Left lung (tissue), 10 donors: ENCODE results near the gene TSSK6. TPM values are rescaled to one million over a fixed set of nuclear protein-coding genes. Genes with fewer than 3 reads are reported as not detected.

Source experiments
- ATAC-seq: fragments of 200-7000 bp; cut with Tn5 transposase; one replicate; pipeline ENCODE4 v1.9.1; 2020; ENCODE audit warnings: moderate library complexity
- DNase-seq, 4 donors: peaks; one replicate each; pipeline ENCODE4 v3.0.0-alpha.2; 2013 to 2020
- H3K27ac ChIP-seq, 2 donors: fragments of 200-600 bp; sonication (generic) in 1 of 2; one replicate each; pipeline versions ENCODE4 v1.5.0 to v1.8.0; 2020 to 2021
- H3K27me3 ChIP-seq, 2 donors: fragments of 200-600 bp; sonication (generic) in 1 of 2; one replicate each; pipeline versions ENCODE4 v1.5.0 to v1.8.0; 2020 to 2021
- H3K36me3 ChIP-seq, 2 donors: fragments of 200-600 bp; sonication (generic) in 1 of 2; one replicate each; pipeline versions ENCODE4 v1.5.0 to v1.8.0; 2020 to 2021
- H3K4me1 ChIP-seq, 2 donors: fragments of 200-600 bp; one replicate each; pipeline ENCODE4 v1.8.0; 2021
- H3K4me3 ChIP-seq, 2 donors: fragments of 200-600 bp; sonication (generic) in 1 of 2; one replicate each; pipeline versions ENCODE4 v1.5.0 to v1.8.0; 2020 to 2021; ENCODE audit warnings: mild to moderate bottlenecking in 1 of 2
- H3K9me3 ChIP-seq, 2 donors: fragments of 200-600 bp; sonication (generic) in 1 of 2; one replicate each; pipeline versions ENCODE4 v1.5.0 to v1.8.0; 2020 to 2021
- CTCF ChIP-seq, 2 donors: fragments of 200-600 bp; sonication (generic) in 1 of 2; IDR thresholded peaks; one replicate each; pipeline versions ENCODE4 v1.5.0 to v1.8.0; 2021; ENCODE audit warnings: antibody characterized with exemption in 2 of 2
- intact Hi-C, 2 donors: fragments of 100-400 bp; cut with DNase I; formaldehyde crosslinking; loops; one replicate each; pipeline versions ENCODE4 v1.11.2 to v1.14.2; 2022
- polyA plus RNA-seq, 6 donors: library from polyadenylated mRNA; unstranded; fragments of 120-200 nt; gene quantifications; one replicate each; pipeline ENCODE4 v1.2.1, GENCODE V29; 2013; ENCODE audit not compliant: insufficient read length in 6 of 6
- total RNA-seq, 2 donors: library from RNA; stranded (reverse); fragmentation: NEBNext Ultra II Directional; extraction: Animal tissue kit (Norgen Biotek cat#: 25700); gene quantifications; one replicate each; pipeline ENCODE4 v1.2.1, GENCODE V29; 2021
- donor health status: DM: no; HTN: yes; CAD: no.
- donor health status: DM: no; HTN: no; CAD: no.

The TSSK6 gene
- total and polyA plus RNA-seq, 8 donors, result 0.67 to 1.4 (median 1.2) TPM

- H3K27ac ChIP-seq, result no peak overlapping the region
- DNase-seq (no peak), ATAC-seq (no peak)
- no peaks in the 10 kb centered on the region for H3K9me3 ChIP-seq
- no peak for TF ChIP-seq CTCF (IDR thresholded peaks at IDR 0.05)
- intact Hi-C loops, result no loop called here
- no peak overlapping the region for H3K4me3 ChIP-seq
- H3K36me3 ChIP-seq, result peaks cover 0 to 84% of the 10 kb centered on the region in 2 donors
- H3K4me1 ChIP-seq, result no peaks in the 10 kb centered on the region
- no peaks in the 10 kb centered on the region for H3K27me3 ChIP-seq
These were observed 10.3 kb downstream of the TSSK6 start for GRCh38 chr19:19504754-19505668.

- Histone ChIP-seq H3K27me3 (no peaks in the 10 kb centered on the region), H3K9me3 (no peaks in the 10 kb centered on the region), H3K4me1 (no peaks in the 10 kb centered on the region), H3K36me3 (peaks cover 0 to 100% of the 10 kb centered on the region in 2 donors), H3K4me3 (no peak overlapping the region), H3K27ac (no peak overlapping the region)
- no peak for TF ChIP-seq CTCF (IDR thresholded peaks at IDR 0.05)
- intact Hi-C loops, result no loop called here
- DNase-seq (peak in 3 of 4 donors; percentile 46 to 69 (median 63)), ATAC-seq (peak; percentile 89)
These were observed 12.3 kb downstream of the TSSK6 start for GRCh38 chr19:19502808-19503602.

GRCh38 chr19:19502281-19502680 lies 13.1 kb downstream of the TSSK6 start:
- Histone ChIP-seq H3K27ac (no peak overlapping the region), H3K36me3 (peaks cover 0 to 100% of the 10 kb centered on the region in 2 donors), H3K4me3 (no peak overlapping the region), H3K9me3 (no peaks in the 10 kb centered on the region), H3K4me1 (no peaks in the 10 kb centered on the region), H3K27me3 (no peaks in the 10 kb centered on the region)
- DNase-seq (no peak), ATAC-seq (no peak)
- TF ChIP-seq CTCF (IDR thresholded peaks at IDR 0.05), result no peak
- intact Hi-C loops, result no loop called here

- Histone ChIP-seq H3K4me3 (no peak overlapping the region), H3K9me3 (no peaks in the 10 kb centered on the region), H3K4me1 (no peaks in the 10 kb centered on the region), H3K27ac (no peak overlapping the region), H3K27me3 (no peaks in the 10 kb centered on the region), H3K36me3 (peaks cover 0 to 100% of the 10 kb centered on the region in 2 donors)
- no peak for ATAC-seq
- no peak for TF ChIP-seq CTCF (IDR thresholded peaks at IDR 0.05)
- no peak for DNase-seq
- intact Hi-C loops, result no loop called here
These were observed 13.6 kb downstream of the TSSK6 start for GRCh38 chr19:19501798-19502197.
